Right lobe of liver (tissue), 6 donors: ENCODE results near the gene SURF1. TPM values are rescaled to one million over a fixed set of nuclear protein-coding genes. Genes with fewer than 3 reads are reported as not detected.

Source experiments
- ATAC-seq, 4 donors: fragments of 200-7000 bp; cut with Tn5 transposase; one replicate each; pipeline ENCODE4 v1.9.1; 2020; ENCODE audit warnings: mild to moderate bottlenecking in 4 of 4, moderate library complexity in 4 of 4
- DNase-seq, 3 donors: peaks; one replicate each; pipeline ENCODE4 v3.0.0-alpha.2; 2020
- H3K27ac ChIP-seq, 3 donors: fragments of 200-600 bp; one replicate each; pipeline ENCODE4 v1.8.0; 2022
- H3K27me3 ChIP-seq, 2 donors: fragments of 200-600 bp; one replicate each; pipeline ENCODE4 v1.8.0; 2022
- H3K36me3 ChIP-seq, 4 donors: fragments of 200-600 bp; sonication (generic) in 1 of 4; one replicate each; pipeline versions ENCODE4 v1.5.1 to v1.8.0; 2017 to 2022; ENCODE audit warnings: control low read depth in 1 of 4
- H3K4me1 ChIP-seq, 4 donors: fragments of 200-600 bp; sonication (generic) in 1 of 4; one replicate each; pipeline versions ENCODE4 v1.5.1 to v1.8.0; 2017 to 2022; ENCODE audit warnings: control low read depth in 1 of 4
- H3K4me3 ChIP-seq, 3 donors: fragments of 200-600 bp; one replicate each; pipeline ENCODE4 v1.8.0; 2022
- H3K9me3 ChIP-seq, 4 donors: fragments of 200-600 bp; sonication (generic) in 1 of 4; one replicate each; pipeline versions ENCODE4 v1.5.1 to v1.8.0; 2017 to 2022; ENCODE audit warnings: control low read depth in 1 of 4
- CTCF ChIP-seq, 4 donors: fragments of 200-600 bp in 3 of 4; fragments of 450-650 bp in 1 of 4; IDR thresholded peaks; one replicate each; pipeline versions ENCODE4 v1.5.1 to v1.8.0; 2016 to 2022; ENCODE audit warnings: antibody characterized with exemption in 4 of 4, mild to moderate bottlenecking in 2 of 4
- POLR2A ChIP-seq: fragments of 450-650 bp; IDR thresholded peaks from one replicate; pipeline ENCODE4 v1.6.1; 2017; ENCODE audit warnings: antibody characterized with exemption, mild to moderate bottlenecking
- WGBS: methylation state at CpG from one replicate; pipeline ENCODE4 v1.1.6; 2018; ENCODE audit warnings: low coverage, low lambda C conversion rate; ENCODE audit not compliant: insufficient coverage; ENCODE audit errors: missing lambda C conversion rate; 5-methylcytosine and 5-hydroxymethylcytosine counted together
- intact Hi-C, 2 donors: fragments of 100-400 bp; cut with DNase I; formaldehyde crosslinking; loops; one replicate each; pipeline versions ENCODE4 v1.11.2 to v1.14.1; 2022
- total RNA-seq, 6 experiments: library from RNA; depleted of rRNA in 2 of 6; stranded (reverse); fragments of >200 nt in 2 of 6; fragmentation: NEBNext Ultra II Directional in 3 of 6; extraction: Animal tissue kit (Norgen Biotek cat#: 25700) in 3 of 6; gene quantifications; one replicate each; pipeline versions ENCODE4 v1.1.0 to v1.2.4, GENCODE V29; 2016 to 2023
- donor health status: DM: no; HTN: yes; CAD: no.
- donor health status: DM: no; HTN: no; CAD: no.
- donor health status: DM: no; HTN: no; CAD: no.
- donor health status: DM: no; HTN: yes; CAD: no.
- donor health status: DM: no; HTN: yes; CAD: no.

Gene SURF1
- total RNA-seq, 6 experiments from 2014 or later: 37.4 to 68.8 (median 44.5) TPM

DNA sequence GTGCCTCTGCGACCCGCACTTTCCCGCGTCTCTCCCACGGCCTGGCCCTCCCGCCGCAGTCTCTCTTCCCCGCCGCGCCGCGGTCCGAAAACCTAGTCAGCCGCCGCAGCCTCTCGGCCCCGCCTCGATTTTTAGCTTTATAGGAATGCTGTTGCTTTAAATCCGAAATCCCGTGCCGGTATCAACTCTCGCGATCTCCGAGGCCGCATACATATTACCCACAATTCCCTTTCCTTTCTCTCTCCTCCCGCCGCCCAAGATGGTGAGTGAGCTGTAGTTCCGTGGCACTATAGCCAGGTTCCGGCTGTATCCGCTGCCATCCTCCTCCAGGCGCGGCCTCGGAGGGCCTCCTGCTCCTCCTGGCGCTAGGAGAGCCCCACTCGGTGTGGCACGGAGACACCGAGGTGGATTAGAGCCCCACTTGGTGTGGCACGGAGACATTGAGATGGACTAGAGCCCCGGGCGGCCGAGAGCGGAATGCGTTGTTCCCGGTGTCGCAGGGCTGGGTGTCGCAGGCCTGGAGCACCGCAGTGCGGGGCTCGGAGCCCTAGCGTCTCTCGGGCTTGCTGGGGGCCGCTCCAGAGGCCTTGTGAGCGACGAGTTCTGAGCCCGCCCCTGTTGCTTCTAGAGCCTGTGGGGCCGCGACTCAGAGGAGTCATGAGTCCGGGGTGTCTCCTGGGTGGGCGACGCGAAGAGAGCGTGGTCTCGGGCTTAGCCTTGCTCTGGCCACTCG lies 8.1 kb downstream of the SURF1 start, which contains the start of the genes MED22 and RPL7A:
MED22 (minus strand) TSS at position 147 of the 733 bp plus-strand sequence. CDS start 1,469 bp downstream, outside the sequence.
RPL7A (plus strand) TSS at position 234 of the 733 bp plus-strand sequence; CDS start at position 260, 26 bp downstream.
- peak within 1 kb of the TSS; percentile 67 to 90 (median 74) for H3K27ac ChIP-seq
- peaks cover 0 to 17% (median 4%) of the 10 kb centered on the region in 4 donors for H3K4me1 ChIP-seq
- peak within 1 kb of the TSS; percentile 72 to 99 (median 98) for H3K4me3 ChIP-seq
- TF ChIP-seq CTCF (IDR thresholded peaks at IDR 0.05): no peak
- peak; percentile 77 for TF ChIP-seq POLR2A
- H3K9me3 ChIP-seq: no peaks in the 10 kb centered on the region
- DNase-seq (peak; percentile 90 to 94 (median 92)), ATAC-seq (peak; percentile 85 to 91 (median 88))
- H3K27me3 ChIP-seq: no peaks in the 10 kb centered on the region
- WGBS: 0% methylated on average over 36 of the region's 64 CpGs
- H3K36me3 ChIP-seq: peaks cover 5 to 56% (median 30%) of the 10 kb centered on the region in 4 donors
- intact Hi-C loops: loop anchor here in 1 of 2 donors (10.0 kb wide), 1 partner anchor 137 kb away; no protein-coding TSS in a partner anchor

- no peaks in the 10 kb centered on the region for H3K27me3 ChIP-seq
- H3K4me3 ChIP-seq: peak overlapping the region; percentile 72 to 99 (median 98)
- WGBS: 0% methylated on average over 5 of the region's 41 CpGs
- DNase-seq: peak in 1 of 3 donors; percentile 66
- no peak for TF ChIP-seq CTCF (IDR thresholded peaks at IDR 0.05)
- TF ChIP-seq POLR2A: no peak
- peak; percentile 51 to 63 (median 62) for ATAC-seq
- intact Hi-C loops: loop anchor here in 1 of 2 donors (10.0 kb wide), 1 partner anchor 137 kb away; no protein-coding TSS in a partner anchor
- H3K4me1 ChIP-seq: peaks cover 0 to 17% (median 4%) of the 10 kb centered on the region in 4 donors
- no peaks in the 10 kb centered on the region for H3K9me3 ChIP-seq
- H3K27ac ChIP-seq: peak overlapping the region; percentile 67 to 90 (median 74)
- H3K36me3 ChIP-seq: peaks cover 5 to 55% (median 30%) of the 10 kb centered on the region in 4 donors
Measured at GRCh38 chr9:133347515-133347984, 8.7 kb downstream of the SURF1 start.

- ATAC-seq (no peak), DNase-seq (peak in 1 of 3 donors; percentile 52)
- TF ChIP-seq POLR2A (no peak), CTCF (IDR thresholded peaks at IDR 0.05) (no peak)
- Histone ChIP-seq H3K4me3 (peak overlapping the region in 2 of 3 donors; percentile 72 to 98), H3K9me3 (no peaks in the 10 kb centered on the region), H3K36me3 (peaks cover 5 to 44% (median 22%) of the 10 kb centered on the region in 4 donors), H3K4me1 (peaks cover 0 to 17% (median 4%) of the 10 kb centered on the region in 4 donors), H3K27me3 (no peaks in the 10 kb centered on the region), H3K27ac (no peak overlapping the region)
- intact Hi-C loops: loop anchor here in 1 of 2 donors (10.0 kb wide), 1 partner anchor 139 kb away; no protein-coding TSS in a partner anchor
- WGBS: 52% methylated on average over 4 of the region's 15 CpGs
Measured at GRCh38 chr9:133346021-133346785, 10.1 kb downstream of the SURF1 start.

DNA sequence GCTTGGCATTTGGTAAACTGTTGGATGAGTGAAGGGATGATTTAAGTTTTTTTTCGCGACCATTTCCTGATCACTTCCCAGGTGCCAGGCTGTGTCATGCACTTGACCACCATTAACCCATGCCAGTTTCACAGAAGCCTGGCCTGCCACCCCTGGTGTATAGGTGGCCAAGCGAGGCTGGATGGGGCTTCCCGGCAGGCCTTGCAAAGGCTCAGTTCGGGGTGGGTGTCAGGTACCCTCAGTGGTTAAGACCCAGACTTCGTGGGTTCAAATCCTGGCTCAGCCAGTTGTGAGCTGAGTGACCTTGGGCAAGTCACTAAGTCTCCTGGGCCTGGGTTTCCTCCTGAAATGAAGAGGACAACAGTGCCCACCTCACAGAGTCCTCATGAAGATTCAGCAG lies 10.7 kb downstream of the SURF1 start:
- H3K27me3 ChIP-seq: no peaks in the 10 kb centered on the region
- no peaks in the 10 kb centered on the region for H3K9me3 ChIP-seq
- DNase-seq: peak in 1 of 3 donors; percentile 31
- no peak for TF ChIP-seq POLR2A
- no peak for TF ChIP-seq CTCF (IDR thresholded peaks at IDR 0.05)
- peaks cover 0 to 17% (median 4%) of the 10 kb centered on the region in 4 donors for H3K4me1 ChIP-seq
- intact Hi-C loops: loop anchor here in 1 of 2 donors (10.0 kb wide), 1 partner anchor 139 kb away; no protein-coding TSS in a partner anchor
- WGBS: 100% methylated on average over 4 of the region's 6 CpGs
- peaks cover 4 to 40% (median 20%) of the 10 kb centered on the region in 4 donors for H3K36me3 ChIP-seq
- H3K27ac ChIP-seq: no peak overlapping the region
- no peak overlapping the region for H3K4me3 ChIP-seq
- no peak for ATAC-seq
